Upper lobe of left lung (tissue), 6 donors: ENCODE results near the gene RNF150. TPM values are rescaled to one million over a fixed set of nuclear protein-coding genes. Genes with fewer than 3 reads are reported as not detected.

Experiments used
- ATAC-seq, 2 donors: fragments of 200-7000 bp; cut with Tn5 transposase; one replicate each; pipeline ENCODE4 v1.9.1; 2022; ENCODE audit warnings: mild to moderate bottlenecking in 2 of 2, moderate library complexity in 2 of 2; ENCODE audit not compliant: low FRiP score in 2 of 2
- DNase-seq, 2 donors: peaks; one replicate each; pipeline ENCODE4 v3.0.0-alpha.2; 2019 to 2020
- H3K27ac ChIP-seq, 4 donors: fragments of 200-600 bp; sonication (generic); one replicate each; pipeline ENCODE4 v1.5.1; 2016 to 2019
- H3K27me3 ChIP-seq, 4 donors: fragments of 200-600 bp; sonication (generic); one replicate each; pipeline ENCODE4 v1.5.1; 2017 to 2019
- H3K36me3 ChIP-seq, 4 donors: fragments of 200-600 bp; sonication (generic); one replicate each; pipeline ENCODE4 v1.5.1; 2016 to 2019
- H3K4me1 ChIP-seq, 4 donors: fragments of 200-600 bp; sonication (generic); one replicate each; pipeline ENCODE4 v1.5.1; 2018 to 2019
- H3K4me3 ChIP-seq, 4 donors: fragments of 200-600 bp; sonication (generic); one replicate each; pipeline ENCODE4 v1.5.1; 2017 to 2019; ENCODE audit warnings: mild to moderate bottlenecking in 2 of 4, moderate library complexity in 1 of 4
- H3K9me3 ChIP-seq, 4 donors: fragments of 200-600 bp; sonication (generic); one replicate each; pipeline ENCODE4 v1.5.1; 2018 to 2019
- CTCF ChIP-seq, 6 experiments: fragments of 450-650 bp in 4 of 6; fragments of 200-600 bp in 2 of 6; sonication (generic) in 2 of 6; IDR thresholded peaks; one replicate each; pipeline ENCODE4 v1.5.1; 2016 to 2019; ENCODE audit warnings: antibody characterized with exemption in 6 of 6
- EP300 ChIP-seq, 4 donors: sonication (generic); formaldehyde crosslinking; IDR thresholded peaks; one replicate each; pipeline ENCODE4 v1.5.1; 2017; ENCODE audit warnings: antibody characterized with exemption in 4 of 4, control low read depth in 2 of 4
- POLR2A ChIP-seq, 4 donors: fragments of 450-650 bp; IDR thresholded peaks; one replicate each; pipeline ENCODE4 v1.5.1; 2016 to 2017; ENCODE audit warnings: antibody characterized with exemption in 4 of 4, mild to moderate bottlenecking in 2 of 4
- POLR2AphosphoS5 ChIP-seq, 2 donors: sonication (generic); formaldehyde crosslinking; IDR thresholded peaks; one replicate each; pipeline ENCODE4 v1.5.1; 2017; ENCODE audit warnings: antibody characterized with exemption in 2 of 2
- WGBS, 2 donors: methylation state at CpG; one replicate each; pipeline ENCODE4 v1.1.5; 2017 to 2018; 5-methylcytosine and 5-hydroxymethylcytosine counted together
- total RNA-seq, 6 donors: library from RNA; depleted of rRNA in 4 of 6; stranded (reverse); fragments of >200 nt in 4 of 6; gene quantifications; one replicate each; pipeline versions ENCODE4 v1.1.0 to v1.2.1, GENCODE V29; 2016 to 2021
- donor health status: DM: no; HTN: no; CAD: no; lungs with moderate emphysema.
- donor health status: DM: no; HTN: yes; CAD: no; lungs with severe emphysema.

Gene RNF150
- total RNA-seq, 6 donors from 2014 or later: 0.46 to 2.1 (median 1.4) TPM

- no peak for TF ChIP-seq POLR2A (IDR thresholded peaks at IDR 0.05)
- no peak for TF ChIP-seq EP300 (IDR thresholded peaks at IDR 0.05)
- TF ChIP-seq POLR2AphosphoS5 (IDR thresholded peaks at IDR 0.05): no peak
- TF ChIP-seq CTCF (IDR thresholded peaks at IDR 0.05): no peak
- ATAC-seq: no peak
Measured at GRCh38 chr4:140976768-140977167, 156.5 kb downstream of the RNF150 start.

DNA sequence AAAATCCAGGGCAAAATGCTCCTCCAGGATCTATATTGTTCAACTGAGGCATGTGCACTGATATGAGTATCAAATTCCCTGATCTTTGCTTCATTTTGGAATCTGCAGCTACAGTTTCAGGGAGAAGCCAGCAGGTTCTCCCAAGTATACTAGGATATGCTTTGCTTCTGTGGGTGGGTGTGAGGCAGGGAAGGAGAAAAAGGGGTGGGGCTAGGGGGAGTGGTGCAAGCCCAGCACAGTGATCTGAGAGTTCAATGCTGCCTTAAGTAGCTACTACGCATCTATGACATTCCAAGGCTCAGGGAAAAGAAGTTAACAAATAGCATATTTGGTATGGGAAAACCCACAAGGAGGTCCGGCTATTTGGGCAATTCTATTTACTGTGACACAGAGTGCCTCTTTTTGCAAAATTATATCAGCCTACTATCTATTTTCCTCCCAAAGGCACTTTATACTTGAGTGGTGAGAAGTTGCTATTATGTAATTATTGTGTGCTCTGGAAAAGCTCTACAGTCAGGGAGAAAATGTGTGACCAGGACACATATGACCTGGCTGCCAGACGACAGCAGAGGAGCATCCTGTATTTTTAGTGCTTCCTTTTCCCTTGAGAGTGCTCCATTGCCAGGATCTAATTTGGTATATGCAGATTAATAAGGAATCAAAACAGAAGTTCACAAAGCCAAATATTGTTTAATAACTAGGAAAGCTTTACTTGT, 162.0 kb downstream of the RNF150 start:
- DNase-seq: no peak
- 47 to 50% methylated on average over 3 of the region's 3 CpGs for WGBS, 2 donors
- no peak overlapping the region for H3K4me3 ChIP-seq

More at GRCh38 chr4:140976768-140977167, 156.5 kb downstream of the RNF150 start:
- H3K4me3 ChIP-seq: no peak overlapping the region
- H3K27me3 ChIP-seq: no peaks in the 10 kb centered on the region
- H3K4me1 ChIP-seq: no peaks in the 10 kb centered on the region
- H3K27ac ChIP-seq: no peak overlapping the region
- H3K9me3 ChIP-seq: no peaks in the 10 kb centered on the region
- DNase-seq: no peak
- WGBS, 2 donors: 82 to 87% methylated on average over 2 of the region's 2 CpGs
- H3K36me3 ChIP-seq: no peaks in the 10 kb centered on the region

GRCh38 chr4:140969296-140969695, 164.0 kb downstream of the RNF150 start:
- H3K4me1 ChIP-seq: no peaks in the 10 kb centered on the region
- no peaks in the 10 kb centered on the region for H3K9me3 ChIP-seq
- no peak overlapping the region for H3K27ac ChIP-seq
- no peaks in the 10 kb centered on the region for H3K27me3 ChIP-seq
- H3K4me3 ChIP-seq: no peak overlapping the region
- ATAC-seq (no peak), DNase-seq (no peak)
- H3K36me3 ChIP-seq: no peaks in the 10 kb centered on the region
- WGBS, 2 donors: 87 to 94% methylated on average over 3 of the region's 3 CpGs
- TF ChIP-seq EP300 (IDR thresholded peaks at IDR 0.05) (no peak), POLR2AphosphoS5 (IDR thresholded peaks at IDR 0.05) (no peak), CTCF (IDR thresholded peaks at IDR 0.05) (no peak)

More for the DNA sequence above, 162.0 kb downstream of the RNF150 start:
- Histone ChIP-seq H3K4me1 (no peaks in the 10 kb centered on the region), H3K27ac (no peak overlapping the region), H3K27me3 (no peaks in the 10 kb centered on the region), H3K9me3 (no peaks in the 10 kb centered on the region), H3K36me3 (no peaks in the 10 kb centered on the region)
- no peak for ATAC-seq
- no peak for TF ChIP-seq CTCF (IDR thresholded peaks at IDR 0.05)
- TF ChIP-seq EP300 (IDR thresholded peaks at IDR 0.05): no peak
- TF ChIP-seq POLR2AphosphoS5 (IDR thresholded peaks at IDR 0.05): no peak
- TF ChIP-seq POLR2A (IDR thresholded peaks at IDR 0.05): no peak

DNA sequence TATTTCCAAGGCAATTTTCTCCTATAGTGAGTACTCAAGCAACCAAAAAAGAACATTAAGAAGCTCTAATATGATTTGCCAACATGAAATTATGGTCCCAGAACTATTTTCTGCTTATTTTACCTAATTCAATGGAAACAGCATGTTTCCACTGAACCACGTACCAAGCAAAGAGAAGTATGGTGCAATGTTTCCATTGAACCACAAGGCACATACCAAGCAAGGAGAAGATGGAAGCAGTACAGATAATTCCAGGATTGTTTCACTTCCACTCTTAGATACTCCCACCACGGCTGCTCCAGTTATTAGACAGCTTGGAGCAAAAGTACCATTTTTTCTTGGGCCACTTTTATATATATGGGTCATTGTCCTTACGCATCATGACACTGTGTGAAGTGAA, 164.9 kb downstream of the RNF150 start:
- TF ChIP-seq EP300 (IDR thresholded peaks at IDR 0.05): no peak
- no peak for TF ChIP-seq CTCF (IDR thresholded peaks at IDR 0.05)
- no peak for TF ChIP-seq POLR2AphosphoS5 (IDR thresholded peaks at IDR 0.05)
- no peak for TF ChIP-seq POLR2A (IDR thresholded peaks at IDR 0.05)
- no peak overlapping the region for H3K27ac ChIP-seq
- no peaks in the 10 kb centered on the region for H3K4me1 ChIP-seq
- H3K9me3 ChIP-seq: no peaks in the 10 kb centered on the region
- no peaks in the 10 kb centered on the region for H3K36me3 ChIP-seq
- 64% methylated on average over 3 of the region's 3 CpGs for WGBS, 2 donors
- H3K27me3 ChIP-seq: no peaks in the 10 kb centered on the region
- DNase-seq: no peak
- H3K4me3 ChIP-seq: no peak overlapping the region
- no peak for ATAC-seq

DNA sequence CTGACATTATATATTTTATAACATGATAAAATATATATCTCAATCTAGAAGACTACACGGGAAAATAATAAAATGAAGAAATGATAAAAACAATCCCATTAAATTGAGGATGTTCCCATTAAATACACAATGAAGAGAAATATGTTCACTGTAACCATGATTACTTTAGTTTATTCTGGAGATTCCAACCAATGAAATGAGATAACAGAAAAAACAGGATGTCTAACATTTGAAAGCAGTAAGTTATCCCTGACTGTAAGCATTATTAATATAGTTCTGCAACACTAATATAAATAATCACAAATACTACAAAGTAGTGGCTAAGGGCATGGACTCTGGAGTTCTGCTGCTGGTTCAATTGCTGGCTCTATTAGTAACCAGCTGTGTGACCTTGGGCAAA, 169.4 kb downstream of the RNF150 start:
- DNase-seq: no peak
- H3K9me3 ChIP-seq: no peaks in the 10 kb centered on the region
- H3K4me1 ChIP-seq: no peaks in the 10 kb centered on the region
- TF ChIP-seq POLR2A (IDR thresholded peaks at IDR 0.05) (no peak), CTCF (IDR thresholded peaks at IDR 0.05) (no peak), EP300 (IDR thresholded peaks at IDR 0.05) (no peak), POLR2AphosphoS5 (IDR thresholded peaks at IDR 0.05) (no peak)
- H3K27ac ChIP-seq: no peak overlapping the region
- H3K4me3 ChIP-seq: no peak overlapping the region
- ATAC-seq: no peak
- 85 to 87% methylated on average over 1 of the region's 1 CpG for WGBS, 2 donors
- H3K36me3 ChIP-seq: no peaks in the 10 kb centered on the region
- no peaks in the 10 kb centered on the region for H3K27me3 ChIP-seq
